GM12864 (cell line): Measurements from ENCODE around the gene SMAD4.
"Not testable (repeated sequence)": the region's sequence is repeated elsewhere in the genome, so short reads cannot be mapped to it uniquely, and the experiment has no call there.

Experiments used
- DNase-seq: peaks from one replicate; pipeline ENCODE4 v3.0.0-alpha.2; 2011; ENCODE audit warnings: low read depth
- H3K4me3 ChIP-seq: 2 replicates; pipeline ENCODE4 v1.5.1; 2011; ENCODE audit warnings: mild to moderate bottlenecking, low read depth, low read length, control low read depth
- TF ChIP-seq, protein P1 (sequence below): IDR thresholded peaks from 2 replicates; pipeline ENCODE4 v1.5.1; 2011; ENCODE audit warnings: low read depth, mild to moderate bottlenecking, moderate library complexity, low read length, control low read depth, inconsistent platforms; ENCODE audit errors: missing control alignments

The SMAD4 gene

GRCh38 chr18:50989711-50990110, 40.3 kb upstream of the SMAD4 start:
- TF ChIP-seq, protein P1, sequence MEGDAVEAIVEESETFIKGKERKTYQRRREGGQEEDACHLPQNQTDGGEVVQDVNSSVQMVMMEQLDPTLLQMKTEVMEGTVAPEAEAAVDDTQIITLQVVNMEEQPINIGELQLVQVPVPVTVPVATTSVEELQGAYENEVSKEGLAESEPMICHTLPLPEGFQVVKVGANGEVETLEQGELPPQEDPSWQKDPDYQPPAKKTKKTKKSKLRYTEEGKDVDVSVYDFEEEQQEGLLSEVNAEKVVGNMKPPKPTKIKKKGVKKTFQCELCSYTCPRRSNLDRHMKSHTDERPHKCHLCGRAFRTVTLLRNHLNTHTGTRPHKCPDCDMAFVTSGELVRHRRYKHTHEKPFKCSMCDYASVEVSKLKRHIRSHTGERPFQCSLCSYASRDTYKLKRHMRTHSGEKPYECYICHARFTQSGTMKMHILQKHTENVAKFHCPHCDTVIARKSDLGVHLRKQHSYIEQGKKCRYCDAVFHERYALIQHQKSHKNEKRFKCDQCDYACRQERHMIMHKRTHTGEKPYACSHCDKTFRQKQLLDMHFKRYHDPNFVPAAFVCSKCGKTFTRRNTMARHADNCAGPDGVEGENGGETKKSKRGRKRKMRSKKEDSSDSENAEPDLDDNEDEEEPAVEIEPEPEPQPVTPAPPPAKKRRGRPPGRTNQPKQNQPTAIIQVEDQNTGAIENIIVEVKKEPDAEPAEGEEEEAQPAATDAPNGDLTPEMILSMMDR, result no peak
- H3K4me3 ChIP-seq, result no peak overlapping the region
- DNase-seq, result no peak

- no peak for DNase-seq
- TF ChIP-seq, protein P1, result no peak
- no peak overlapping the region for H3K4me3 ChIP-seq
These were observed 37.7 kb upstream of the SMAD4 start for GRCh38 chr18:50992351-50992762.

DNA sequence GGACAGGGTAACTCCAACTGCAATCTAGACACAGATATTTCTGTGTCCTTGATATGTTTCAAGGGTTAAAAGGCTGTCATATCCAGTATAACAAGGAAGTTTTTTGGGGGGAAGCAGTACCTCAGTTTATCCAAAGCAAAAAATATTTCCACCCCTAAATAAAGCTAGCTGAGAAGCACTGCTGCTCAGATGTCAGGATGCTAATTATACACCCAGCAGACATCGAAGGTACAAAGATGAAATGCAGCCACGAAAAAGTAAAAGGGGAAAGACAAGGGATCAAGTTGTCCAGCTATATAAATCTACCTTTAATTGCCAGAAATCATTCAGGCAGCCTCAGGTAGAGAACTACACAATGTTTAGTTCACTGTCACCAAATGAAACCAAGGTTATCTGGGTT, 36.0 kb upstream of the SMAD4 start:
- DNase-seq, result no peak
- TF ChIP-seq, protein P1, result no peak
- no peak overlapping the region for H3K4me3 ChIP-seq

DNA sequence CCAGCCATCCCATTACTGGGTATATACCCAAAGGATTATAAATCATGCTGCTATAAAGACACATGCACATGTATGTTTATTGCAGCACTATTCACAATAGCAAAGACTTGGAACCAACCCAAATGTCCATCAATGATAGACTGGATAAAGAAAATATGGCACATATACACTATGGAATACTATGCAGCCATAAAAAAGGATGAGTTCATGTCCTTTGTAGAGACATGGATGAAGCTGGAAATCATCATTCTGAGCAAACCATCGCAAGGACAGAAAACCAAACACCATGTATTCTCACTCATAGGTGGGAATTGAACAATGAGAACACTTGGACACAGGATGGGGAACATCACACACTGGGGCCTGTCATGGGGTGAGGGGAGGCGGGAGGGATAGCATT, 26.8 kb upstream of the SMAD4 start:
- not testable (repeated sequence) for H3K4me3 ChIP-seq, DNase-seq

GRCh38 chr18:51006061-51006818, 23.8 kb upstream of the SMAD4 start:
- no peak for DNase-seq
- TF ChIP-seq, protein P1, result no peak
- no peak overlapping the region for H3K4me3 ChIP-seq

GRCh38 chr18:51006948-51007789, 22.8 kb upstream of the SMAD4 start:
- TF ChIP-seq, protein P1, result no peak
- H3K4me3 ChIP-seq, result no peak overlapping the region
- DNase-seq, result no peak

DNA sequence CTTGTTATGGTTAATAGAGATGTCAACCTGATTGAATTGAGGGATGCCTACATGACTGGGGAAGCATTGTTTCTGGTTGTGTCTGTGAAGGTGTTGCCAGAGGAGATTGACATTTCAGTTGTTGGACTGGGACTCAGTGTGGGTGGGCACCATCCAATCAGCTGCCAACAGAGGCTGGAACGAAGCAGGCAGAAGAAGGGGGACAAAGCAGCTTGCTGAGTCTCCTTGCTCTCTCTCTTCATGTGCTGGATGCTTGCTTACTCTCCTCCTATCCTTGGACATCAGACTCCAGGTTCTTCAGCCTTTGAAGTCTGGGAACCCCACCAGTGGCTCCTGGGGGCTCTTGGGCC, 22.2 kb upstream of the SMAD4 start:
- TF ChIP-seq, protein P1, result no peak
- no peak overlapping the region for H3K4me3 ChIP-seq
- no peak for DNase-seq
